ENCODE data around the gene GDF10. TPM values are rescaled to one million over a fixed set of nuclear protein-coding genes. Genes with fewer than 3 reads are reported as not detected.
A peak's percentile ranks its signal among the peaks of the same experiment; 100 is the strongest.

The GDF10 gene
- total and polyA plus RNA-seq, 2 donors (not counting 1 experiment from before 2014, with no cell fraction given) = not detected

GRCh38 chr10:47261556-47261955, 38.4 kb upstream of the GDF10 start:
- H3K27me3 ChIP-seq (replicated peaks in 1 of 4; ENCODE audit: control extremely low read depth in 1 of 4, control insufficient read depth in 3 of 4, insufficient read depth in 4 of 4, low read length in 3 of 4) = no peaks in the 10 kb centered on the region
- no peak for ATAC-seq (ENCODE audit: low read depth)
- intact Hi-C loops (cut with micrococcal nuclease) = loop anchor here (5.0 kb wide), 1 partner anchor 94 kb away; no protein-coding TSS in a partner anchor
- POLR2A ChIA-PET = interaction anchor here (0.6 kb wide), 1 partner anchor 423 kb away, joined by 4 read pairs; no protein-coding TSS in a partner anchor
- H3K4me3 ChIP-seq (ENCODE audit: control extremely low read depth in 1 of 5, extremely low read depth in 1 of 5, insufficient read depth in 1 of 5, low read depth in 2 of 5, low read length in 4 of 5) = no peak overlapping the region
- no peaks in the 10 kb centered on the region for H3K27me3 Mint-ChIP-seq
- H3K9me3 Mint-ChIP-seq (ENCODE audit: insufficient read depth) = no peaks in the 10 kb centered on the region
- peak overlapping the region; percentile 71 for H3K4me3 Mint-ChIP-seq
- TF ChIP-seq EZH2 (IDR thresholded peaks at IDR 0.05; ENCODE audit: borderline replicate concordance, insufficient read depth, low read depth, low read length, poor library complexity, severe bottlenecking) (no peak), CTCF (IDR thresholded peaks at IDR 0.05) (no peak)
- H2AFZ ChIP-seq (ENCODE audit: insufficient read depth, low read depth, low read length, poor library complexity, severe bottlenecking) = no peak overlapping the region
- H3K79me2 ChIP-seq (ENCODE audit: control insufficient read depth, insufficient read depth, low read length) = no peaks in the 10 kb centered on the region
- no CpG with 5 or more reads among the region's 5 CpGs for WGBS (ENCODE audit: insufficient coverage)
- H3K9me3 ChIP-seq (ENCODE audit: control extremely low read depth in 1 of 3, control insufficient read depth in 2 of 3, insufficient read depth in 1 of 3, low read length in 2 of 3) = peaks cover 0 to 3% (median 0%) of the 10 kb centered on the region in 3 donors
- no peaks in the 10 kb centered on the region for H3K36me3 ChIP-seq (replicated peaks in 1 of 2; ENCODE audit: control extremely low read depth in 1 of 2, control insufficient read depth in 1 of 2, extremely low read depth in 1 of 2, insufficient read depth in 2 of 2, low read length in 1 of 2)
- H4K20me1 ChIP-seq (ENCODE audit: control insufficient read depth, insufficient read depth, low read length, poor library complexity, severe bottlenecking) = no peaks in the 10 kb centered on the region
- H3K27ac Mint-ChIP-seq = peak overlapping the region; percentile 99
- CTCF ChIA-PET = interaction anchor here (1.1 to 1.6 kb wide), 4 partner anchors 11 to 214 kb away, joined by 3 to 5 read pairs (median 4); no protein-coding TSS in a partner anchor
- peak overlapping the region; percentile 66 to 82 for H3K27ac ChIP-seq (ENCODE audit: low read length in 2 of 2)
- H3K4me2 ChIP-seq (replicated peaks; ENCODE audit: low read depth, low read length, poor library complexity, severe bottlenecking) = peak overlapping the region; percentile 32
- no peak overlapping the region for H3K9ac ChIP-seq (ENCODE audit: low read length)
- DNase-seq = peak; percentile 17
- H3K4me1 ChIP-seq (ENCODE audit: control insufficient read depth in 2 of 2, insufficient read depth in 2 of 2, low read length in 2 of 2) = peaks cover 55 to 57% of the 10 kb centered on the region in 2 donors
- H3K4me1 Mint-ChIP-seq = peaks cover 51% of the 10 kb centered on the region
